Testis (tissue), 3 donors: Measurements from ENCODE around the gene C2CD3. TPM values are rescaled to one million over a fixed set of nuclear protein-coding genes. Genes with fewer than 3 reads are reported as not detected.

Experiments
- DNase-seq: peaks from one replicate; pipeline ENCODE4 v3.0.0-alpha.2; 2019
- H3K27ac ChIP-seq, 2 donors: fragments of 200-600 bp; sonication (generic); one replicate each; pipeline ENCODE4 v1.5.1; 2019
- H3K27me3 ChIP-seq: fragments of 200-600 bp; sonication (generic); one replicate; pipeline ENCODE4 v1.5.1; 2019
- H3K36me3 ChIP-seq: fragments of 200-600 bp; sonication (generic); one replicate; pipeline ENCODE4 v1.5.1; 2017; ENCODE audit warnings: low read depth; ENCODE audit errors: missing control alignments
- H3K4me1 ChIP-seq: fragments of 200-600 bp; sonication (generic); one replicate; pipeline ENCODE4 v1.5.1; 2019
- H3K4me3 ChIP-seq, 2 donors: fragments of 200-600 bp; sonication (generic); one replicate each; pipeline ENCODE4 v1.5.1; 2017 to 2019
- H3K9me3 ChIP-seq: fragments of 200-600 bp; sonication (generic); one replicate; pipeline ENCODE4 v1.5.1; 2017
- POLR2A ChIP-seq: fragments of 450-650 bp; IDR thresholded peaks from one replicate; pipeline ENCODE4 v1.6.1; 2017; ENCODE audit warnings: antibody characterized with exemption, mild to moderate bottlenecking, moderate library complexity
- WGBS, 2 donors: methylation state at CpG; one replicate each; pipeline ENCODE4 v1.1.5; 2018; 5-methylcytosine and 5-hydroxymethylcytosine counted together
- intact Hi-C: fragments of 100-400 bp; cut with DNase I; formaldehyde crosslinking; loops from one replicate; pipeline ENCODE4 v1.15.1; 2023; ENCODE audit warnings: low total_unique reads
- polyA plus RNA-seq: library from polyadenylated mRNA; stranded (reverse); fragments of 350-450 nt; fragmentation: Illumina TruSeq; extraction: RNeasy Lipid Tissue Mini Kit (QIAGEN cat#74804); gene quantifications from one replicate; pipeline ENCODE4 v1.2.3, GENCODE V29; 2014; ENCODE audit warnings: low read depth, low replicate concordance; ENCODE audit not compliant: insufficient read depth
- total RNA-seq, 2 donors: library from RNA; depleted of rRNA; stranded (reverse); fragments of >200 nt; gene quantifications; one replicate each; pipeline ENCODE4 v1.2.3, GENCODE V29; 2016
- TF ChIP-seq, protein P1 (sequence below), 3 experiments: fragments of 450-650 bp in 2 of 3; fragments of 200-600 bp in 1 of 3; sonication (generic) in 1 of 3; IDR thresholded peaks; one replicate each; pipeline ENCODE4 v1.5.1; 2016 to 2019; ENCODE audit warnings: antibody characterized with exemption in 3 of 3, mild to moderate bottlenecking in 2 of 3, moderate library complexity in 1 of 3

C2CD3 gene
- total and polyA plus RNA-seq, 3 donors from 2014 or later, result 56.1 to 89.4 (median 59.0) TPM

DNA sequence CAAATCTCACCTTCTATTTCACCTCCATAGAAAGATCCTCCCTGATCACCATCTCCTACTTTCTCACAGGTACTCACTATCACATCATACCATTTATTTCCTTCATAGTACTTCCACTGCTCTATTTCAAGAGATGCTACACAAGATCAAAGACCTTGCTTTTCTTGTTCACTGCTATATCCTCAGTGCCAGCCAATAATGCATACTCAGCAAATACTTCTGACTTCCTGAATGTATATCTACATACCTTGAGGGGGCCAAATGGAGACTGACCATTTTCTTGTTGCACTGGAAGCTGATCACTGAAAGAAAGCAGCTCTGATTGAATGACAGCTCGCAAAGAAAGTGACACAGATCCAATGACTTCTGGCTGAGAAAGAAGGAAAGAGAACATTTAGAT is 64.7 kb downstream of the C2CD3 start:
- 88 to 91% methylated on average over 1 of the region's 1 CpG for WGBS, 2 donors
- no peaks in the 10 kb centered on the region for H3K36me3 ChIP-seq
- no peaks in the 10 kb centered on the region for H3K27me3 ChIP-seq

DNA sequence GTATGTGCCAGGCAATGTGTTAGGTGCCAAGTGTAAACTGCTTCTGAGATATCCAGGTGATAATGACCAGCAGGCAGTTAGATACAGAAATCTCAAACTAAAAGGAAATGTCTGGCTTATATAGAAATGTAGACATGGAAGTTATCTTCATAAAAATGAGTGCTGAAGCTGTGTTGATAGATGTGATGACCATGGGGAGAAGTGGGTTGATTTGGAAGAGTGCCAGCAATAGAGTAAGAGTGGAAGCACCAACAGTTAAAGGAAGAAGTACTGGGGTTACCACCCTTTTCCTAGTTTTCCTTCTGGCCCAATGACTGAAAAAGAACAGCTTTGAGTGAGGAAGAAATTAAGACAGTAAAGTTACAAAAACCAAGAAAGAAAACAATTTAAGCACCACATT is 68.5 kb downstream of the C2CD3 start:
- no peak for TF ChIP-seq POLR2A
- DNase-seq, result no peak
- Histone ChIP-seq H3K27ac (no peak overlapping the region), H3K4me3 (no peak overlapping the region), H3K4me1 (no peaks in the 10 kb centered on the region), H3K27me3 (no peaks in the 10 kb centered on the region), H3K36me3 (no peaks in the 10 kb centered on the region), H3K9me3 (no peaks in the 10 kb centered on the region)
- intact Hi-C loops, result no loop called here

More for the DNA sequence above, 64.7 kb downstream of the C2CD3 start:
- TF ChIP-seq, protein P1, sequence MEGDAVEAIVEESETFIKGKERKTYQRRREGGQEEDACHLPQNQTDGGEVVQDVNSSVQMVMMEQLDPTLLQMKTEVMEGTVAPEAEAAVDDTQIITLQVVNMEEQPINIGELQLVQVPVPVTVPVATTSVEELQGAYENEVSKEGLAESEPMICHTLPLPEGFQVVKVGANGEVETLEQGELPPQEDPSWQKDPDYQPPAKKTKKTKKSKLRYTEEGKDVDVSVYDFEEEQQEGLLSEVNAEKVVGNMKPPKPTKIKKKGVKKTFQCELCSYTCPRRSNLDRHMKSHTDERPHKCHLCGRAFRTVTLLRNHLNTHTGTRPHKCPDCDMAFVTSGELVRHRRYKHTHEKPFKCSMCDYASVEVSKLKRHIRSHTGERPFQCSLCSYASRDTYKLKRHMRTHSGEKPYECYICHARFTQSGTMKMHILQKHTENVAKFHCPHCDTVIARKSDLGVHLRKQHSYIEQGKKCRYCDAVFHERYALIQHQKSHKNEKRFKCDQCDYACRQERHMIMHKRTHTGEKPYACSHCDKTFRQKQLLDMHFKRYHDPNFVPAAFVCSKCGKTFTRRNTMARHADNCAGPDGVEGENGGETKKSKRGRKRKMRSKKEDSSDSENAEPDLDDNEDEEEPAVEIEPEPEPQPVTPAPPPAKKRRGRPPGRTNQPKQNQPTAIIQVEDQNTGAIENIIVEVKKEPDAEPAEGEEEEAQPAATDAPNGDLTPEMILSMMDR (IDR thresholded peaks at IDR 0.05), result no peak
- no peak for TF ChIP-seq POLR2A
- DNase-seq, result no peak
- Histone ChIP-seq H3K4me3 (no peak overlapping the region), H3K9me3 (no peaks in the 10 kb centered on the region), H3K27ac (no peak overlapping the region), H3K4me1 (no peaks in the 10 kb centered on the region)
- intact Hi-C loops, result no loop called here

DNA sequence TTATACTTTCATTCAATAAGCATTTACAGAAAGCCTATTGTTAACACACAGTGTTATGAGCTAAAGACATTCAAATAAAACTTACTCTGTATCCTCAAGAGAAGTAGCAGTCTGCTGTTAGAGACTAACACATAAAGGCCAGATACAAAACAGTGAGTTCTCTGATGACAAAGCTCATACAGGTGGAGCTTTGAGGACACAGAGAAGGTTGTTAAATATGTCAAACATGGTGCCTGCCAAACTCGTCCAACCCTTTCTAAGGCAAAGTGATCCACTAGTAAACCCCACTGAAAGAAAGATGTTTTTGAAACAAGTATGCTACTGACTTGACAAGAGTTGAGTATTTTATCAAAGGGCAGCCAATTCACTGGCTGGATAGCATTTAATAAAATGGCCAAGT is 70.1 kb downstream of the C2CD3 start:
- WGBS, 2 donors, result 82 to 92% methylated on average over 1 of the region's 1 CpG
- intact Hi-C loops, result no loop called here
- no peak overlapping the region for H3K4me3 ChIP-seq
- DNase-seq, result no peak
- no peaks in the 10 kb centered on the region for H3K27me3 ChIP-seq
- no peaks in the 10 kb centered on the region for H3K36me3 ChIP-seq
- H3K9me3 ChIP-seq, result no peaks in the 10 kb centered on the region
- H3K4me1 ChIP-seq, result no peaks in the 10 kb centered on the region
- TF ChIP-seq POLR2A, result no peak
- TF ChIP-seq, protein P1 (IDR thresholded peaks at IDR 0.05), result no peak
- H3K27ac ChIP-seq, result no peak overlapping the region

DNA sequence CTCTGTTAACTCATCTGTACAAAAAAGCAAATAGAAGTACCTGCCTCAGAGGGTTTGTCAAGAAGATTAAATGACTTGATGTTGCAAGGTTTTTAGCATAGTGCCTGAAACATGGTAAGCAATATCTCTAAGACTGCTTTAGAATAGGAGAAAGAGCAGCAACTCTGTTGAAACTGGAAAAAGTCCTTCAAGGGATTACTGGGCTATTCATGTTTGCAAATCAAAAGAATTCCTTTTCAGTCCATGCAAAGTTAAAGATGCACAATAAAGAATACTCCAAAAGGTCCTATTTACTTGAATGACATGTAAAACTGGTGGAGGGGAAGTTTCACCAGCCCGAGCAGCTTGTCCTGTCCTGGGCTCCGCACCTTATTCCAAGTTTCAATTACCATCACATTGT is 70.6 kb downstream of the C2CD3 start:
- H3K27ac ChIP-seq, result no peak overlapping the region
- intact Hi-C loops, result no loop called here
- WGBS, 2 donors, result 95 to 96% methylated on average over 2 of the region's 2 CpGs

DNA sequence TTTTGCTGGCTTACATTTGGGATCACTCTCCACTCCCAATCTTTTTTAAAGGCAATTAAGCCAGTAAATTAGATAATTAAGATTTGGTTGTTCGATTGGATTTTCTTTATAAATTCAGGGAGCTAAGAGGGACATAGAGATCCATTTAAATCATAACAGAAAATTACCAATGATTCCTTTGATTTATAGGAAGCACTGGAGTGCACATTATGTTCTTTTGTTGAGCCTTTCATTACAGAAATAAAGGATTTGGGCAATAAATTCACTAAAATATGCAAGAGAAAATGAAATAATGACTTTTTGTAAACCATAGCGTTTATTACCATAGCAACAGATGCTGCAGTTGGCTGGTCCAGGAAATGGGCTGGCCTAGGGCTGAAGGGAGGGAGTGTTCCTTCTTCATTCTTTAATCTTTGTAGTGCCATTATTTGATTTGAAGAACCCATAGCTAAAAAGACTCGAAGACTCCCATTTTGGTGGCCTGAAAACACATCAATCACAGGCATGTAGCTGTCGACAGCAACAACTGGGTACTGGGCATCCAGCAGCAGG is 73.0 kb downstream of the C2CD3 start:
- H3K36me3 ChIP-seq, result no peaks in the 10 kb centered on the region
- no peak overlapping the region for H3K4me3 ChIP-seq
- no peak overlapping the region for H3K27ac ChIP-seq
- no peaks in the 10 kb centered on the region for H3K4me1 ChIP-seq
- no peaks in the 10 kb centered on the region for H3K9me3 ChIP-seq
- H3K27me3 ChIP-seq, result no peaks in the 10 kb centered on the region
- TF ChIP-seq, protein P1 (IDR thresholded peaks at IDR 0.05), result no peak
- no peak for TF ChIP-seq POLR2A
- intact Hi-C loops, result no loop called here
- DNase-seq, result no peak
- WGBS, 2 donors, result 60 to 80% methylated on average over 4 of the region's 4 CpGs

More for the DNA sequence above, 70.6 kb downstream of the C2CD3 start:
- H3K36me3 ChIP-seq, result no peaks in the 10 kb centered on the region
- H3K9me3 ChIP-seq, result no peaks in the 10 kb centered on the region
- no peak for TF ChIP-seq POLR2A
- TF ChIP-seq, protein P1 (IDR thresholded peaks at IDR 0.05), result no peak
- no peaks in the 10 kb centered on the region for H3K27me3 ChIP-seq
- no peak overlapping the region for H3K4me3 ChIP-seq
- no peaks in the 10 kb centered on the region for H3K4me1 ChIP-seq
- no peak for DNase-seq
